NAMALWA (cell line): ENCODE results near the gene CPB1.
"Not testable (repeated sequence)": the region's sequence is repeated elsewhere in the genome, so short reads cannot be mapped to it uniquely, and the experiment has no call there.

Experiments
- DNase-seq: peaks from one replicate; pipeline ENCODE4 v3.0.0-alpha.2; 2015; ENCODE audit warnings: low spot score

The CPB1 gene

DNA sequence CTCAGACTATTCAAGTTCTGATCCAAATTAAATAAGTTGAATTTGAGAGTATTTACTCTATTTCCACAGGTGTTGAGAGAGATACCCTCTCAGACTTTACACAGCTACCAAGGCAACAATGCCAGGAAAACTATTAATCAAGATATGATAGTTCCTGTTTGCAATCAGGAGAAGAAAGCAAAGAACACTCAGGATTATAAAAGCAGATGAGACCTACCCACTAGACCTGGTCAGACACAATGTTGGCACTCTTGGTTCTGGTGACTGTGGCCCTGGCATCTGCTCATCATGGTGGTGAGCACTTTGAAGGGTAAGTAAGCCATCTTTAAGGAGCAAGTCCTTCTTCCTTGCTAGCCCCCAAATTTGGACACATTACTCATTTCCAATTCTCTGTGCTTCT lies at the start of gene CPB1:
Gene CPB1 (plus strand): TSS at position 227 of the 400 bp plus-strand sequence. CDS start 13 bp downstream, at position 240.
- DNase-seq, result no peak

DNA sequence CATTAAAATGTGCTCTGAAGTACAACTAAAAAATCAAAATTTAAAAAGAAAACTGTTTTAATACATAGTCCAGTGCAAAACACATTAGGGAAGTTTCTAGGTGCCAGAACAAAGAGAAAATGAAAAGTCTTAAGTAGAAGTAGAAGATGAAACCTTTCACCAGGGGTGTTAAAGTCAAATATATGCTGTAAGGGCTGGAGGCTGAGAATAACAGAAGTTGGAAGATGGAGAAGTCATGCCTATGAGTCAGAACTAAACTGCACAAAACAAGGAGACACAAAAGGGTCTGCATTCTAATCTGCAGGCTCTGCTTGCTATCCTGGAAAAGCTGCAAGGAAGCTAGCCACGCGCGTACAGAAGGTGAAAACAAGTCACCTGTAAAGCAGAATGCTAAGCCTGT lies 48.7 kb upstream of the CPB1 start:
- DNase-seq, result no peak

DNA sequence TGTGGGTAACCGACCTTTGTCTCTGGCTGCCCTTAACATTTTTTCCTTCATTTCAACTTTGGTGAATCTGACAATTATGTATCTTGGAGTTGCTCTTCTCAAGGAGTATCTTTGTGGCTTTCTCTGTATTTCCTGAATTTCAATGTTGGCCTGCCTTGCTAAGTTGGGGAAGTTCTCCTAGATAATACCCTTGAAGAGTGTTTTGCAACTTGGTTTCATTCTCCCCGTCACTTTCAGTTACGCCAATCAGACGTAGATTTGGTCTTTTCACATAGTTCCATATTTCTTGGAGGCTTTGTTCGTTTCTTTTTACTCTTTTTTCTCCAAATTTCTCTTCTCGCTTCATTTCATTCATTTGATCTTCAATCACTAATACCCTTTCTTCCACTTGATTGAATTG lies 42.6 kb upstream of the CPB1 start:
- not testable (repeated sequence) for DNase-seq

DNA sequence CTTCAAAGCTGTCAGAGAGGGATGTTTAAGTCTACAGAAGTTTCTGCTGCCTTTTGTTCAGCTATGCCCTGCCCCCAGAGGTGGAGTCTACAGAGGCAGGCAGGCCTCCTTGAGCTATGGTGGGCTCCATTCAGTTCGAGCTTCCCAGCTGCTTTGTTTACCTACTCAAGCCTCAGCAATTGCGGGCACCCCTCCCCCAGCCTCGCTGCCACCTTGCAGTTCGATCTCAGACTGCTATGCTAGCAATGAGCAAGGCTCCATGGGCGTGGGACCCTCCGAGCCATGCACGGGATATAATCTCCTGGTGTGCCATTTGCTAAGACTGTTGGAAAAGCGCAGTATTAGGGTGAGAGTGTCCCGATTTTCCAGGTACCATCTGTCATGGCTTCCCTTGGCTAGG lies 41.5 kb upstream of the CPB1 start:
- not testable (repeated sequence) for DNase-seq

DNA sequence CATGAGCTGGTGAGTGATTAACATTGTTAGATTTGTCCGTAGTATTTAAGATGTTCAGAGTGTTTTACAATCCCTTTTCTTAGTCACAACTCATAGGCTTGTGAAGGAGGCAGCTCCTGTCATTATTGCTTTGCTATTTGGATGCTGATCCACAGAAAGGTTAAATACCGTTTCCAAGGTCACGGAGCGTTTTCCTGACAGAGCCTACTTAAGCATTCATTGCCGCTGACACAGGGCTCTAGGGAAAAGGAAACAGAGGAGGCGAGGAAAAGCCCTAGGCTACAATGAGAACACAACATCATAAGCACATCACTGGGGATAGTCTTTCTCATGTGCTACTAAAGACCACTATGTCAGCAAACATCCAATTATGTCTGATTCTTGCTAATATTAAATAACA lies 38.5 kb upstream of the CPB1 start:
- no peak for DNase-seq

DNA sequence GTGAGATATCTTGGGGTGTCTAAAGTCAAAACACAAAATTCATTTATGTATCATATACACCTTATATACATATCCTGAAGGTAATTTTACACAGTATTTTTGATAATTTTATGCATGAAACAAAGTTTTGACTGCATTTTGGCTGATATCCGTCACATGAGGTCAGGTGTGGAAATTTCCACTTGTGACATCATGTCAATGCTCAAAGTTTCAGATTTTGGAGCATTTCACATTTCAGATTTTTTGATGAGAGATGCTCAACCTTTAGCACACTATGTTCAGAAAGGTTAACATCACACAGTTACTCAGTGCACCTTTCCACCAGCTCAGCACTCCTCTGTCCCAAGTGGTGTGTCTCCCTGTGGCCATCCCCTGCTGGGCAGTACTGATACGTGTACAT lies 37.7 kb upstream of the CPB1 start:
- no peak for DNase-seq

DNA sequence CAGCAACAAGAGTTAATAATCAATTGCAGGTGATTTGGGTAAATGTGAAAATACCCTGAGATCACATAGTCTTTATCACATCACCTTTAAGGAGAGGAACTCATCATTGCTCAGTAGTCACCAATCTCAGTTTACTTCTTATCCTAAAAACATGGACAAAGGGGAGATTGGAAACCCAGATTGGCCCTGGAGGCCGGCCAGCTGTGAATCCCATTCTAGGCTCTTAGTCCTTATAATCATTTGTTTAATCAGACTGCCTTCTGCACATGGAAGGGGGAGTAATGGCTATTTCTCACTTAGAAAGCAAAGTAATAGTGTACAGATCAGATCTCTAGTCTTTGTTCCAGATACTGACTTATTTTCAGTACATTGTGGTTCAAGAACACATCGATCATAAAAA lies 37.2 kb upstream of the CPB1 start:
- DNase-seq, result no peak

DNA sequence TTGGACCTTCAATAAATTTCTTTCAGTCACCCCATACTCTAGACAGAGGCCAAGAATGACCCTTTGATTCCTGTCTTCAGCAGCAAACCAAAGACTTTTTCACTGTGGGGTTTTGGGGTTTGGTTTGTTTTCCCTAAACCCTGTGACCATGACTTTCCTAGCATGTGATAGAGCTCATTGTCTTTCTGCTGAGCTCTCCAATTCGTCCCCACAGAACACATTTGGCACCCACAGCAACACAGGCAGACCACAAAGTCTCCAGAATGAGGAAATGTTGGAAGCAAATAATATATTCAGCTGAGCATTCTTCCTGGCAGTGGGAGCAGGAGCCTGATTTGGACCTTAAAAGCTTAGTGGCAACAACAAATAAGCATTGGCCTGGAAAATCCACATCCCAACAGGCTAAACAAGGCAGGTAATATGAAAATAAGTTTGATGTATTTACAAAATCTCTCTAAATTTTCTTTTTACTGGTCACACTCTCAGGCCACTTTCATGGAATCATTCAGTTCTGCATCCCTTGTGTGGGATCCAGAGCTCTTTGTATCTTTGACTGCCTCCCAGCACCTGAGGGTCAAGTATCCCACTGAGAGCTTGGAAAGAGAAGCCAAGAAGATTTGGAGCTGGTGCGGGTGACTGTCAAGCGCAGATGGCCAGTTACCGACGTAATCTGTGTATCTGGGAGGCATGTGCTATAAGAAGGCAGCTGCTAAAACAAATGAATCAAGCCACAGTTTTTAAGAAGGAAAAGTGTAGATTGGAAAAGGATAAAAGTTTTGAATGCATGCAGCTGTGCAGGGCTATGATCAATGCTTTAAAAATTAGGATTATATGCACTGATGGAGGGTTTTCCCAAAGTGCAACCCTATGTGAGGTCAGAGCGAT lies 36.5 kb upstream of the CPB1 start:
- DNase-seq, result no peak

DNA sequence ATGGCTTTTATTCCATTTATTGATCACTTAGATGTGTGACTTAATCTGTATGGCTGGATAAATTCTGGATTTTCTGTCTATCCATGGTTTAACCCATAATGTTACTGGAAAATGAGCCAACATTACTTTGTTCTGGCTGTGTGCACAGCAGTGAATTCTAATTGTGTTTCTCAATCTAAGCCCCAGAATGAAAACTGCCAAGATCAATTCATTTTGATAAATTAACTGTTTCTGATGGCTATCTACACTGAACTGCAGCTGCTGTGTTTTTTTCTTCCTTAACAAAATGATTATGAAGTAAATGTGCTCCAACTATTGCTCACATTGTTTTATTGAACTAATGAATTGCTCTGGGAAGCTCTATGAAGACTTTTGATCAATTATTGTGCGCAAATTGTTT lies 35.7 kb upstream of the CPB1 start:
- no peak for DNase-seq

DNA sequence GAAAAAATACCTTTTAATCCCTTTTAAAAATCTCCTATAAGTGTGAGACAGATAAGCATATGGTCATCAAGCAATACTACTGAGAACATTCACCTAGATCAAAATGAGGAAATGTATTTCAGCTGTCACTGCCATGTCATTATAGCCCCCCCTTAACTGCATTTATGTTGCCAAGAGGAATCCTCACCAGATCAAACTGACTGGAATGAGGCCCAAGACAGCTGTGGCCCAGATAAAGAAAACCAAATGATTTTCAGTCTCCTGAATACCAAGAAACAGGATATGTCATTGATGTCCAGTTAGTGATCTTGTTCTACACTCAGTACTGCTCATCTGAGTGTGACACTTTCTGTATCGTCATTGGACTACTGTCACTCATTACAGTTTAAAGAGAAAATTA lies 35.1 kb upstream of the CPB1 start:
- no peak for DNase-seq

DNA sequence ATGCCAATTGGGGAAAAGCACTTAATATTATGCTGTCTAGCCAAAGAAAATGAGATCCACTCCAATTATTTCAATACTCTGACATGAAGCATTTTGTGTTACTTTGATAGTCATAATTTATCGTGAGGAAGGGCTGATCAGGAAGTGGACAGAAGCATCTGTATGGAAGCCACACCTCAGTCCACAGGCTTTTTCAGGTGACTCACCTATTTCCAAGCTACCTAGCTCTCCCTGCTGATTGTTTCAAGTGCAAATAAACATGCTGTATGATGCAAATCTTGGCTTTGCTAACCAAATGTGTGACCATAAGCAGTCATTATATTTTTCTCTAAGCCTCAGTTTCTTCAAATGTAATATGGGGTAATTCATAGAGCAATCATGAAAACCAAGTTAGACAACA lies 30.8 kb upstream of the CPB1 start:
- DNase-seq, result no peak

DNA sequence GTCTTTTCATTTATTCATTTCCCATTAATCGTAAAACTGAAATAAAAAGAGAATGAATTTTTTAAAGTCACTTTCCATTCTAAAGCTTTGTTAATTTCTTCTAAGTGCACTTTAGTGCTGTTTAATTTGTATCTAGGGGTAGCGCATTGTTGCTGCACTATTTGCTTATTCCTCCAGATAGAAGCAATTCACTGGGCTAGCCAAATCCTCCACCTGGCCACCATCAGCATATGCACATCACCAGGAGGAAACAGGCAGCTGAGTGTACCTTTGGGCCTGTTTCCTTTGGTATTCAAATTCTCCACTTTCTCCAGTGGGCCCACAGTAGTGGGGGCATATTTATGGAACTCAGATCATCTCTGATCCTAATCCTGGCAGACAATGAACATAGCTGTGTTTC lies 29.8 kb upstream of the CPB1 start:
- DNase-seq, result no peak

DNA sequence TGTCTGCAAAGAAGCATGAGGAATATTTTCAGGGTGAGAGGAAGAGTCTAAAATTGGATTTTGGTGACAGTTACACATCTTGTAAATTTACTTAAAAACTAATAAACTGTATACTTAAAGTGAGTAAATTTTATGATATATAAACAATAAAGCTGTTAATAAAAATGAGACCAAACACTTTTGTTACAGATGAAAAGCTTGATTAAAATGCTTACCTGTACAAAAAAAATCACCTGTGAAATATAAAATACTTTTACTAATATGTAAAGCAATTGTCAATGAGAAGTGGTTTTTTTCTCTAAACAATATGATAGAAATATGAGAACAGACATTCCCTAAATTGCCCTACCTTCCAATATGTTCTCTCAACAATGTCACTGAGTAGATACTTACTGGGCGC lies 27.2 kb upstream of the CPB1 start:
- DNase-seq, result no peak

DNA sequence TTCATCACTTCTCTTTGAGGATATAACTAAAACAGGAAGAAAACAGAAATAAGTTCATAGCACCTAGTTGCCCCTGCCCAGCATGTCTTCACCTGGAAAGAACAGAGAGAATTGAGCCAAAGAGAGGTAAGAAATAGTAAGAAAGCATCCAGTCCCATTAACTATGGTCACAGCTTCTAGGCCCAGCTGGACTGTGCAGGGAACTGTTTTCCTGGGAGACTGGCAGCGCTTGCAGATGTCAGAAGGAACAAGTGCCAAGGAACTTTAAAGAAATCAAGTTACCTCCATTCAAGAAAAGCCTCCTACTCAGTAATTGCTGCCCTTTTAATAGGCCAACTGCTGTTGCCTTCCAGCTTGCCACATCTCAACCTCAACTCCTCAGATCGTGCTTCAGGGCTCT lies 17.8 kb upstream of the CPB1 start:
- DNase-seq, result no peak

DNA sequence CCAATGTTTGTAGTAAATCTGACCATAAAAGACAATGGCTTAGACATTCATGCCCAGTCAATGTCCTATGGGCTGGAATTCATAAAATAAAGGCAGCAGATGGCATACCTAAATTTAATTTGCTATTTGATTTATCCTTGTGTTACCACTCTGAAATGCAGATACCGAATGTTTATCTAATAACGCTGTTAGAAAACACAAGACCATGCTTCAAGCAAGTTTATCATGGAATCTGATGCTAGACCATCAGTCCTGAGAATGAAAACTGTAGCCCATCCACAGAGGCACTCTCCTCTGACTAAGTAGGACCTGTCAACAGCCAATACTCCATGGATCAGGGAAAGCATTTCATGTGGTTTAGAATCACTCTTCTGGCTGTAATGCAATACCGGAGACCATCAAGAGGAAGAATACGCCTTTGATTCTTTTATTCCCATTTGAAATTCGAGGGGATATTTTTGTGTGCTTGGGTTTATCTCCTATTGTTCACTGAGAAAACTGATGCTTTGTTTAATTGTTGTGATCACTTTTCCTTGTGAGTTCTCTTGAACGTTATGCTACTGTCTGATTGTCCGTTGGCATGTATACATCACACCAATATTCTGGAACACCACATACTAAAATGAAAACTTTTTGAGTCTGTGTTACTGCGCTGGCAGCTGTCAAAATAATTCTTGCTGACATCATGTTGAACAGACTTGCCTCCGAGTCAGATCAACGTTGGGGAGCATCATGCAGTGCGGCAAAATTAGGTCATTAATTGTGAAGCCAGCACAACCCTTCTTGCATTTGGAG lies 12.1 kb upstream of the CPB1 start:
- DNase-seq, result no peak

DNA sequence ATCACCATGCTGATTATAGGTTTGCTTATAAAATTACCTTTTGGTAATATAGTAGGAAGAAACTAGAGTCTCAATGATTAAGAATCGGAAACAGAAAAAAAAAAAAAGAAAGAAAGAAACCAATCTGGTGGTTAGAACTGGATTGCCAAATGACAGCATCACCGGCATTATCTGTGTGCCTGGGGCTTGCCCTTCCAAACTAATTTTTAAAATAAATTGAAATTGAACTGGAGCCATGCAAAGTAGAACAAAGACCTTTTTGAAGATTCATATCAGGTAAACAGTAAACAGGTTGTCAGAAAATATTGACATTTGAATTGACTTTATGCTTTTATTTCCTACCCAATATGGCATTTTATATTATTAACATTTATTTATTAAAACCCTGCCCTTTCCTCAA lies 11.2 kb upstream of the CPB1 start:
- DNase-seq, result no peak

DNA sequence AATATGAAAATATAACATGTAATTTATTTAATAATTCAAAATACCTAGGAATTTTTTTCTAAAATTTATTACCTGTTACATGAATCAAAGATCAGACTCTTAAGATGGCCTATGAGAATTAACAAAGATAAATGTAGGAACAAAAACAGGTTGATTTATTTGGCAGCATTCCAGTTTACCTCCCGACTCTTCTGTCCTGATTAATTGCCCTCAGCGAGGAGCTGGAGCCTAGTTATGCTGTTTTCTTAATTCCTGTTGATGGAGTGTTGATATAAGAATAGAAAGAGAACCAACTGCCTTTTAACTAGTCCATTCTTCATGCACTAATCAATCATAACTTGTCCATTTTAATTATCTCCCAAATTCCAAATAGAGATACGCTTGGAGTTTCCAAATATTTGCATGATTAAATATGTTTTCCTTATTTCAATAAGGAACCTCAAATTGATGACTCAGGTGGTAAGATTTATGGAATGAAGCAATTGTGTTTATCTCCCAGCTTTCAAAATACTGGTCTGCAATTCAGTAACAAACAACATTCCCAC lies 10.6 kb upstream of the CPB1 start:
- DNase-seq, result no peak

DNA sequence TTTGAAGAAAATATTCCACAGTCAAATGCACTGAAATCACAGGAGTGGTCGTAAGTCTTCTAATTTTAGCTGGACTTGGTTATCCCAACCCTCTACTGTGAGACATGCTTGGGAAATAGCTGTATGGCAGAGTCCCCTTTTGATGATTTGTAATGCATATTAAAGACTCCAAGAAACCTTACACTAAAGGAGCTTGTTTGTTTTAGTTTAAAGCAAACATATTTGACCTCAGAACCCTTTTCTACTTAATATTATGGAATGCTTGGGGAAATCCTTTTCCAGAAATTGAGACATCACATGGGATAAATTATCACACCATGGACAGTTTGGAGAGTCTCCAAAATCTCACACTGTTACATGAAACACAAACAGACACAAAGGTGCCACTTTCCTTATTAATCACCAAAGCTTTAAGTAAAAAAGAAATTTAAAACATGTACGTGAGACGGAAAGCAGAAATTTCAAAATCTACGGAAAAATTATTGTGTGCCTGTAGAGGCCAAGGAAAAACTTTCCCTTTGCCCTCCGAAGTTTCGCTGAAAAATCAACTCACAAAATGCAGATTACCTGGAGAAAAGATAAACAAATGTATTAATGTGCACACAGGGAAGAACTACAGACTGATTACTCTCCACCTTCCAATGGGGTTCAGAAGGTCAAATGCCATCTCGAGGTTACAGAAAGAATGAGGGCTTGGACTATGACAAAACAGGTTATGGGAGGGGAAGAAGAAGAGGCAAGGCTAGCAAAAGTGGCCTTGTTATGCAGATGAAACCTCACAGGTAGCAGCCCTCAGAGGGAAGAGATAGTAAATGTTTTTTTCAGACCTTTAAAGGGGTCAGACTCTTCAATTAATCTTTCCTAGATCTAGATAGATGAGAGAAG lies 7.0 kb upstream of the CPB1 start:
- no peak for DNase-seq

DNA sequence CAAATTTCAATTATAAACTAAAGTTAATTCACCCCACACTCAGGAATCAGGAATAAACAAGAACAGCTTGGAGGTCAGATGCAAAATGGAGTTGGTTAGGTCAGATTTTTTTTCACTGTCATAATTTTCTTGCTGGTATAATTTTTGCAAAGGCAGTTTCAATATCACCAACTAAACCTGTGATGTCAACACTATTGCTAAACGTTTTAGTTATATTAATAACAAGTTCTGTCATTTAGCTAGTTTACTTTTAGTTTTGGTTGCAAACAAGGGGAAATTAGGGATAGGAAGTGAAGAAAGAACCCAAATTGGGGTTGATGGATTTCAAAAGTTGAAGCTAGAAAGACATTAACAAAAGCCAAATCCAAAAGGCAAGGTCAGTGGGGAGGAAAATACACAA lies 4.6 kb upstream of the CPB1 start:
- DNase-seq, result no peak

DNA sequence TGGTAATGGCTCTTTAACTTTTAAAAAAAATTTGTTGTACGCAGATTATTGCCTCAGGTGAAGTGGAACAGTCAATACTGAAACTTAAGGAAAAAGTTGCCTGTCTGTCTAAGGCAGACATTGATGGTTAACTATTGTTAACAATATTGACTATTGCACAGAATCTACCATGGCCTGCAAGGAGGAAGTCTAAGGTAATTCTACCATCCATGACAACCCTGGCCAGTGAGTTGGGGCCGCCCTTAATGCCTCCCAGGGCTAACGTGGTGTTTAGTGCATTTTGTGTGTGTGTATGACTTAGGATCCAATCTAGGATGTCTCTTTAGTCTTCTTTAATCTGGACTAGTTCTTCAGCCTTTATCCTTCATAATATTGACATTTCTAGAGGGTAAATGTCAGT lies 2.1 kb upstream of the CPB1 start:
- DNase-seq, result no peak

DNA sequence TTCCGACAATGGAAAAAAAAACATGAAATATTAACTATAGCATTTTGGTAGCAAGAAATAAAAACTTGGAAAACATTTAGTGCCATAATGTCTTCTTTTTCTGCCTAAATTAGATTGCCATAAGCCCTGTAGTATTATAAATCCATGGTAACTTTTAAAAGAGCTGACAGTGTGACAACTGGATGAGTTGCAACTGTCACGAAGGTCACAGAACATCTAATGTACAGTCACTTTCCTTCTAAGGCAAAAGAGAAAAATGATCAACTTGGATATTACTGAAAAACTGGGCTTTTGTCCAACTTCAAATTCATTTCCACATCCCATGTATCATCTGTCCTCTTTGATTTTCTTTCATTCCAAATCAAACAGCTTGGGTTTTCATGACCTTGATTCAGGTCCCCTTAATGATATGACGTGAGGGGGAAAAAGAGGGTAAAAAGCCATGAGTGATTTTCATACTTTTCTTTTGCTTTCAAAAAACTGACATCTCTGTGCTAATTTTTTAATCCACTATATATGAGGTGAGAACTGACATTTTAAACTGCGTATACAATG lies 602 bp downstream of the CPB1 start:
- no peak for DNase-seq

DNA sequence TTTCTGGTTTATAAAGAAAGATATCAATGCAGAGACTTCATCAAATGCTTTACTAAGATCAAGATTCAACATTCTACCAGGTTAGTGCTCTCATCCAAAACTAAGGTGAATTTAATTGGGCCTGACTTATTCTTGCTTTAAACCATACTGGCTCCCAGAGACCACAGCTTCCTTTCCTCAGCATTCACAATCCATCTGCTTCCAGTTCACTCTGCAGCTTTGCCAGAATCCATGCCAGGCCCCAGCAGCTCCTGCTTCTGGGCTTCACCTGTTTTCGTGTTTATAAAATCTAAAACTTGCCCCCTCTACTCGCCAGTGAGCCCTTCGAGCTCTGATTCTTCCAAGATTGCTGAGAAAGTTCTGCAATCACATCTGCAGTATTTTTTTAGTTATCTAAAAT lies 2.3 kb downstream of the CPB1 start:
- DNase-seq, result no peak
